Measurements from ENCODE around the gene SMAD2.

GRCh38 chr18:47898055-47898454 lies 32.4 kb downstream of the SMAD2 start:
- TF ChIP-seq CTCF (IDR thresholded peaks at IDR 0.05; ENCODE audit: low read depth, low read length, missing input control) (no peak), REST (IDR thresholded peaks at IDR 0.05) (no peak), HNF4A (conservative IDR thresholded peaks at IDR 0.05) (no peak), RAD21 (IDR thresholded peaks at IDR 0.05) (no peak), YY1 (IDR thresholded peaks at IDR 0.05) (no peak)

Measured in liver (tissue), 3 donors.